ENCODE results near the gene LCN2.

DNA sequence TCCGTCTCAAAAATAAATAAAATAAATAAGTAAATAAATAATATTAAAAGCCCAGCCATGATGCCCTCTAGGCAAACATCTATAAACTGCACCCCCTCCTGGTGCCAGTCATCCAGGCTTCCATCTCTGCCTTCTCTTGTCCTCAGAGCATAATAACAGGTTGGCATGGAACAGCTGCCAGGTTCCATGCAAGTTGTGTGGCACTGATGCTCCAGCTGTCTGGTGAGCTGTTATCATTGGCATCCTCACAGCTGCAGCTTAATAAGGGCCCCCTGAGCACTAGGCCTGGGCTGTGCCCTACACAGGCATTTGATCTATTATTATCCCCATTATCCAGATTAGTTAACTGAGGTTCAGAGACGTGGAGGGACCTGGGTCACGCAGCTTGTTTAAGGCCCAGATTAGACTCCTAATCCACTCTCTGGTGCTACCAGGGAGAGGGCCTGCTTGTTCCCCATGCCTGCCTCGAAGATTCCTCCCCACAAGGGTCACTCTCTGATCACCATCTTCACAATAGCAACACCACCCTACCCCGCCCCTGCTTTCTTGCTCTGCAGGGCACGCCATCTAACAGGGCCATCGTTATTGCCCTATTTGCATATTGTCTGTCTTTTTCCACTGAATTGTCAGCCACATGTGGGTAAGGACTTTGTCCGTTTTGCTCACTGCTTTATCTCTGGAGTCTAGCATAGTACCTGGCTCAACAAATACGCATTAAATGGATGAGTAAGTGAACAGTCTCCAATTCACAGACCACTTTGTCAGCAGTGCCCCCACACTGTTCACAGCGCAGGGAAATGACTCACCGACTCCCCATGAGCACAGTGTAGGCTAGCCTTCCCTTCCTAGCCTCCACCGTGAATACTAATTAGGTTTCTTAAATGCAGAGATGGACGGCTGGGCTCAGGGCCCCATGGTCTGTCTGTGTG, 52.5 kb downstream of the LCN2 start:
- no peak for TF ChIP-seq POLR2AphosphoS5 (IDR thresholded peaks at IDR 0.05)
- TF ChIP-seq, protein P1, sequence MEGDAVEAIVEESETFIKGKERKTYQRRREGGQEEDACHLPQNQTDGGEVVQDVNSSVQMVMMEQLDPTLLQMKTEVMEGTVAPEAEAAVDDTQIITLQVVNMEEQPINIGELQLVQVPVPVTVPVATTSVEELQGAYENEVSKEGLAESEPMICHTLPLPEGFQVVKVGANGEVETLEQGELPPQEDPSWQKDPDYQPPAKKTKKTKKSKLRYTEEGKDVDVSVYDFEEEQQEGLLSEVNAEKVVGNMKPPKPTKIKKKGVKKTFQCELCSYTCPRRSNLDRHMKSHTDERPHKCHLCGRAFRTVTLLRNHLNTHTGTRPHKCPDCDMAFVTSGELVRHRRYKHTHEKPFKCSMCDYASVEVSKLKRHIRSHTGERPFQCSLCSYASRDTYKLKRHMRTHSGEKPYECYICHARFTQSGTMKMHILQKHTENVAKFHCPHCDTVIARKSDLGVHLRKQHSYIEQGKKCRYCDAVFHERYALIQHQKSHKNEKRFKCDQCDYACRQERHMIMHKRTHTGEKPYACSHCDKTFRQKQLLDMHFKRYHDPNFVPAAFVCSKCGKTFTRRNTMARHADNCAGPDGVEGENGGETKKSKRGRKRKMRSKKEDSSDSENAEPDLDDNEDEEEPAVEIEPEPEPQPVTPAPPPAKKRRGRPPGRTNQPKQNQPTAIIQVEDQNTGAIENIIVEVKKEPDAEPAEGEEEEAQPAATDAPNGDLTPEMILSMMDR (IDR thresholded peaks at IDR 0.05) = no peak
